Measurements from ENCODE around the gene GANC.
"Not testable (repeated sequence)": the region's sequence is repeated elsewhere in the genome, so short reads cannot be mapped to it uniquely, and the experiment has no call there.

The GANC gene

GRCh38 chr15:42289166-42289565 lies 16.2 kb downstream of the GANC start:
- no peak for DNase-seq (ENCODE audit: low read depth in 2 of 2)
- no peak overlapping the region for H3K4me3 ChIP-seq (replicated peaks in 1 of 2; ENCODE audit: low read depth in 2 of 2, low read length in 2 of 2)
- TF ChIP-seq CTCF (IDR thresholded peaks at IDR 0.05; ENCODE audit: low read depth, low read length): no peak

GRCh38 chr15:42301004-42301403 lies 28.0 kb downstream of the GANC start:
- not testable (repeated sequence) for DNase-seq (ENCODE audit: low read depth in 2 of 2); H3K4me3 ChIP-seq (replicated peaks in 1 of 2; ENCODE audit: low read depth in 2 of 2, low read length in 2 of 2)

- no peak overlapping the region for H3K4me3 ChIP-seq (replicated peaks in 1 of 2; ENCODE audit: low read depth in 2 of 2, low read length in 2 of 2)
- no peak for DNase-seq (ENCODE audit: low read depth in 2 of 2)
- TF ChIP-seq CTCF (IDR thresholded peaks at IDR 0.05; ENCODE audit: low read depth, low read length): no peak
Measured at GRCh38 chr15:42306681-42307080, 33.7 kb downstream of the GANC start.

GRCh38 chr15:42313463-42313862 lies 40.5 kb downstream of the GANC start:
- H3K4me3 ChIP-seq (replicated peaks in 1 of 2; ENCODE audit: low read depth in 2 of 2, low read length in 2 of 2): no peak overlapping the region
- no peak for DNase-seq (ENCODE audit: low read depth in 2 of 2)
- no peak for TF ChIP-seq CTCF (IDR thresholded peaks at IDR 0.05; ENCODE audit: low read depth, low read length)

- no peak for TF ChIP-seq CTCF (IDR thresholded peaks at IDR 0.05; ENCODE audit: low read depth, low read length)
- H3K4me3 ChIP-seq (replicated peaks in 1 of 2; ENCODE audit: low read depth in 2 of 2, low read length in 2 of 2): no peak overlapping the region
- DNase-seq (ENCODE audit: low read depth in 2 of 2): no peak
Measured at GRCh38 chr15:42314818-42315217, 41.8 kb downstream of the GANC start.

- no peak for TF ChIP-seq CTCF (IDR thresholded peaks at IDR 0.05; ENCODE audit: low read depth, low read length)
- peak in 1 of 2 donors; percentile 18 for DNase-seq (ENCODE audit: low read depth in 2 of 2)
- no peak overlapping the region for H3K4me3 ChIP-seq (replicated peaks in 1 of 2; ENCODE audit: low read depth in 2 of 2, low read length in 2 of 2)
Measured at GRCh38 chr15:42315521-42315920, 42.5 kb downstream of the GANC start.

GRCh38 chr15:42316282-42316805 lies 43.3 kb downstream of the GANC start:
- not testable (repeated sequence) for DNase-seq (ENCODE audit: low read depth in 2 of 2); H3K4me3 ChIP-seq (replicated peaks in 1 of 2; ENCODE audit: low read depth in 2 of 2, low read length in 2 of 2)

GRCh38 chr15:42319206-42319605 lies 46.2 kb downstream of the GANC start:
- H3K4me3 ChIP-seq (replicated peaks in 1 of 2; ENCODE audit: low read depth in 2 of 2, low read length in 2 of 2): no peak overlapping the region
- DNase-seq (ENCODE audit: low read depth in 2 of 2): no peak
- TF ChIP-seq CTCF (IDR thresholded peaks at IDR 0.05; ENCODE audit: low read depth, low read length): no peak
